ENCODE data around the gene NAA50. TPM values are rescaled to one million over a fixed set of nuclear protein-coding genes. Genes with fewer than 3 reads are reported as not detected.

NAA50 gene
- total and polyA plus RNA-seq, 2 of the 13 experiments (the other 11 are each of a cell fraction or from before 2014, with no cell fraction given), result 30.2 to 233 TPM

GRCh38 chr3:113685956-113686721, 59.9 kb downstream of the NAA50 start (continued):
- no peak for TF ChIP-seq CBFB (CRISPR knock-in tag; IDR thresholded peaks at IDR 0.05)
- no peak for TF ChIP-seq ZSCAN5A (CRISPR knock-in tag; IDR thresholded peaks at IDR 0.05; ENCODE audit: borderline replicate concordance)
- no peak for TF ChIP-seq HNRNPUL1 (IDR thresholded peaks at IDR 0.05; ENCODE audit: low read depth, low read length)
- TF ChIP-seq SNAPC4 (CRISPR knock-in tag; IDR thresholded peaks at IDR 0.05), result no peak
- no peak for TF ChIP-seq MXD3 (CRISPR knock-in tag; IDR thresholded peaks at IDR 0.05)
- peak; percentile 55; the same call in 1 of the 2 replicates for TF ChIP-seq MAX (IDR thresholded peaks at IDR 0.05)
- TF ChIP-seq FOXK1 (CRISPR knock-in tag; IDR thresholded peaks at IDR 0.05; ENCODE audit: borderline replicate concordance, low read depth), result peak; percentile 52; the same call in 1 of the 2 replicates
- no peak for TF ChIP-seq ZKSCAN5 (CRISPR knock-in tag; IDR thresholded peaks at IDR 0.05)
- no peak for TF ChIP-seq ZSCAN12 (CRISPR knock-in tag; IDR thresholded peaks at IDR 0.05)
- no peak for TF ChIP-seq ZNF296 (CRISPR knock-in tag; conservative IDR thresholded peaks at IDR 0.05)
- no peak for TF ChIP-seq HNRNPL (IDR thresholded peaks at IDR 0.05; ENCODE audit: low read depth, low read length)
- no peak for TF ChIP-seq SRSF4 (IDR thresholded peaks at IDR 0.05; ENCODE audit: low read depth, low read length, poor library complexity, severe bottlenecking)
- TF ChIP-seq KDM2A (CRISPR knock-in tag; IDR thresholded peaks at IDR 0.05; ENCODE audit: borderline replicate concordance, low read depth), result peak; percentile 48; the same call in 1 of the 2 replicates
- peak; percentile 50; the same call in 1 of the 2 replicates for TF ChIP-seq HNF4G (IDR thresholded peaks at IDR 0.05; ENCODE audit: borderline replicate concordance, low read depth, low read length)
- no peak for TF ChIP-seq HNF4G (CRISPR knock-in tag; IDR thresholded peaks at IDR 0.05; ENCODE audit: borderline replicate concordance, low read depth)
- TF ChIP-seq ZSCAN9 (CRISPR knock-in tag; IDR thresholded peaks at IDR 0.05; ENCODE audit: borderline replicate concordance), result no peak
- TF ChIP-seq ESRRA (CRISPR knock-in tag; IDR thresholded peaks at IDR 0.05; ENCODE audit: low read depth), result no peak
- TF ChIP-seq SALL1 (CRISPR knock-in tag; IDR thresholded peaks at IDR 0.05), result peak; percentile 82
- TF ChIP-seq ZNF264 (CRISPR knock-in tag; IDR thresholded peaks at IDR 0.05), result 0 out of 2 replicates have a peak, but pooled peaks have one; percentile 12
- peak; percentile 67 for TF ChIP-seq ZFP91 (CRISPR knock-in tag; IDR thresholded peaks at IDR 0.05; ENCODE audit: borderline replicate concordance)
- TF ChIP-seq ATF7-NPFF (CRISPR knock-in tag; IDR thresholded peaks at IDR 0.05; ENCODE audit: low read depth), result no peak

All from HepG2 (cell line).